Effector CD8-positive, alpha-beta T cell (primary cell): ENCODE data around the gene PPP2R5D.
A peak's percentile ranks its signal among the peaks of the same experiment; 100 is the strongest.
"Not testable (repeated sequence)": the region's sequence is repeated elsewhere in the genome, so short reads cannot be mapped to it uniquely, and the experiment has no call there.

ENCODE experiments used
- DNase-seq: peaks from one replicate; lab custom pipeline; 2025; lab: John Stamatoyannopoulos, UW

PPP2R5D gene

GRCh38 chr6:43026365-43026764 is 42.0 kb downstream of the PPP2R5D start:
- no peak for DNase-seq

- no peak for DNase-seq
Measured at GRCh38 chr6:43029120-43029519, 44.8 kb downstream of the PPP2R5D start.

- DNase-seq: no peak
Measured at GRCh38 chr6:43032326-43032725, 48.0 kb downstream of the PPP2R5D start.

GRCh38 chr6:43033496-43034189 is 49.3 kb downstream of the PPP2R5D start:
- DNase-seq: no peak

- DNase-seq: no peak
Measured at GRCh38 chr6:43034190-43034525, 49.8 kb downstream of the PPP2R5D start.

GRCh38 chr6:43035495-43036194 is 51.3 kb downstream of the PPP2R5D start:
- DNase-seq: no peak

GRCh38 chr6:43036712-43037111 is 52.3 kb downstream of the PPP2R5D start:
- DNase-seq: no peak

- DNase-seq: no peak
Measured at GRCh38 chr6:43037197-43037596, 52.8 kb downstream of the PPP2R5D start.

- DNase-seq: no peak
Measured at GRCh38 chr6:43037706-43038105, 53.3 kb downstream of the PPP2R5D start.

GRCh38 chr6:43038727-43039126 is 54.4 kb downstream of the PPP2R5D start:
- no peak for DNase-seq

- no peak for DNase-seq
Measured at GRCh38 chr6:43040542-43041257, 56.3 kb downstream of the PPP2R5D start.

GRCh38 chr6:43041475-43041874 is 57.1 kb downstream of the PPP2R5D start:
- not testable (repeated sequence) for DNase-seq

GRCh38 chr6:43043310-43043709 is 58.9 kb downstream of the PPP2R5D start:
- DNase-seq: no peak

GRCh38 chr6:43045371-43045930 is 61.1 kb downstream of the PPP2R5D start:
- DNase-seq: no peak

GRCh38 chr6:43047998-43048397 is 63.6 kb downstream of the PPP2R5D start:
- no peak for DNase-seq

- DNase-seq: no peak
Measured at GRCh38 chr6:43050981-43051380, 66.6 kb downstream of the PPP2R5D start.

GRCh38 chr6:43052225-43052841 is 68.0 kb downstream of the PPP2R5D start:
- DNase-seq: no peak

- DNase-seq: no peak
Measured at GRCh38 chr6:43052842-43053544, 68.6 kb downstream of the PPP2R5D start.

GRCh38 chr6:43053545-43054205 is 69.3 kb downstream of the PPP2R5D start, which contains the start of gene CUL7:
TSS of gene CUL7 (minus strand) at chr6:43053851. CDS start at chr6:43052788, 1,063 bp downstream.
- peak; percentile 80 for DNase-seq

- DNase-seq: no peak
Measured at GRCh38 chr6:43054206-43054943, 70.0 kb downstream of the PPP2R5D start.
